Fibroblast of lung (primary cell): ENCODE results near the gene LYPLA2. TPM values are rescaled to one million over a fixed set of nuclear protein-coding genes. Genes with fewer than 3 reads are reported as not detected.

Source experiments
- DNase-seq, 2 donors: peaks; one replicate each; pipeline versions ENCODE4 v3.0.0 to v3.0.0-alpha.2; 2010; ENCODE audit warnings: low read depth in 2 of 2
- H2AFZ ChIP-seq: 2 replicates; pipeline ENCODE4 v1.5.1; 2012; ENCODE audit warnings: low read length, control low read depth, inconsistent platforms
- H3K27ac ChIP-seq: 2 replicates; pipeline ENCODE4 v1.5.1; 2011; ENCODE audit warnings: low read length, control low read depth; ENCODE audit not compliant: insufficient read depth
- H3K27me3 ChIP-seq: 2 replicates; pipeline ENCODE4 v1.5.1; 2011; ENCODE audit warnings: mild to moderate bottlenecking, low read length; ENCODE audit not compliant: control insufficient read depth, insufficient read depth
- H3K36me3 ChIP-seq: 2 replicates; pipeline ENCODE4 v1.5.1; 2011; ENCODE audit warnings: low read length; ENCODE audit not compliant: control insufficient read depth, insufficient read depth
- H3K4me1 ChIP-seq: 2 replicates; pipeline ENCODE4 v1.5.1; 2011; ENCODE audit warnings: low read length; ENCODE audit not compliant: control insufficient read depth, insufficient read depth; ENCODE audit errors: extremely low read depth
- H3K4me2 ChIP-seq: 2 replicates; pipeline ENCODE4 v1.5.1; 2011; ENCODE audit warnings: low read length, control low read depth; ENCODE audit not compliant: insufficient read depth; ENCODE audit errors: extremely low read depth
- H3K4me3 ChIP-seq, 4 experiments: fragments of 200-600 bp in 1 of 4; sonication (generic) in 1 of 4; replicated peaks in 1 of 4; 2 replicates each; pipeline ENCODE4 v1.5.1; 2011 to 2016; ENCODE audit warnings: low read length in 4 of 4, low read depth in 3 of 4, mild to moderate bottlenecking in 3 of 4, control low read depth in 2 of 4, inconsistent platforms in 1 of 4, mixed read lengths in 1 of 4; ENCODE audit not compliant: insufficient read depth in 1 of 4; ENCODE audit errors: control extremely low read depth in 1 of 4
- H3K79me2 ChIP-seq: 2 replicates; pipeline ENCODE4 v1.5.1; 2012; ENCODE audit warnings: mild to moderate bottlenecking, low read length, inconsistent platforms; ENCODE audit not compliant: control insufficient read depth, insufficient read depth
- H3K9ac ChIP-seq: 2 replicates; pipeline ENCODE4 v1.5.1; 2011; ENCODE audit warnings: mild to moderate bottlenecking, low read length, control low read depth; ENCODE audit not compliant: insufficient read depth
- H3K9me3 ChIP-seq: 2 replicates; pipeline ENCODE4 v1.5.1; 2012; ENCODE audit warnings: low read depth, low read length; ENCODE audit not compliant: control insufficient read depth, insufficient read depth
- H4K20me1 ChIP-seq: 2 replicates; pipeline ENCODE4 v1.5.1; 2011; ENCODE audit warnings: low read length; ENCODE audit not compliant: control insufficient read depth, insufficient read depth; ENCODE audit errors: extremely low read depth
- EZH2 ChIP-seq: IDR thresholded peaks from 2 replicates; pipeline ENCODE4 v1.5.1; 2012; ENCODE audit warnings: low read length, control low read depth, mild to moderate bottlenecking; ENCODE audit errors: missing control alignments
- polyA plus RNA-seq, 2 donors: library from polyadenylated mRNA; depleted of rRNA in 1 of 2; stranded (reverse) in 1 of 2; unstranded in 1 of 2; fragments of >200 nt; gene quantifications; 2 replicates each; pipeline ENCODE4 v1.2.1, GENCODE V29; 2011 to 2012; ENCODE audit warnings: missing spikeins in 1 of 2
- total RNA-seq: library from RNA; depleted of rRNA; stranded (reverse); fragments of >200 nt; gene quantifications from 2 replicates; pipeline ENCODE4 v1.2.1, GENCODE V29; 2014
- TF ChIP-seq, protein P1 (sequence below), 2 donors: IDR thresholded peaks in 1 of 2; conservative IDR thresholded peaks in 1 of 2; 1 replicate in 1 of 2; 2 replicates in 1 of 2; pipeline ENCODE4 v1.5.1; 2011 to 2012; ENCODE audit warnings: low read length in 2 of 2, control low read depth in 1 of 2, inconsistent platforms in 1 of 2, low read depth in 1 of 2, mild to moderate bottlenecking in 1 of 2

LYPLA2 gene
- total and polyA plus RNA-seq, 2 donors (not counting 1 experiment from before 2014, with no cell fraction given) = 20.4 to 29.2 TPM

DNA sequence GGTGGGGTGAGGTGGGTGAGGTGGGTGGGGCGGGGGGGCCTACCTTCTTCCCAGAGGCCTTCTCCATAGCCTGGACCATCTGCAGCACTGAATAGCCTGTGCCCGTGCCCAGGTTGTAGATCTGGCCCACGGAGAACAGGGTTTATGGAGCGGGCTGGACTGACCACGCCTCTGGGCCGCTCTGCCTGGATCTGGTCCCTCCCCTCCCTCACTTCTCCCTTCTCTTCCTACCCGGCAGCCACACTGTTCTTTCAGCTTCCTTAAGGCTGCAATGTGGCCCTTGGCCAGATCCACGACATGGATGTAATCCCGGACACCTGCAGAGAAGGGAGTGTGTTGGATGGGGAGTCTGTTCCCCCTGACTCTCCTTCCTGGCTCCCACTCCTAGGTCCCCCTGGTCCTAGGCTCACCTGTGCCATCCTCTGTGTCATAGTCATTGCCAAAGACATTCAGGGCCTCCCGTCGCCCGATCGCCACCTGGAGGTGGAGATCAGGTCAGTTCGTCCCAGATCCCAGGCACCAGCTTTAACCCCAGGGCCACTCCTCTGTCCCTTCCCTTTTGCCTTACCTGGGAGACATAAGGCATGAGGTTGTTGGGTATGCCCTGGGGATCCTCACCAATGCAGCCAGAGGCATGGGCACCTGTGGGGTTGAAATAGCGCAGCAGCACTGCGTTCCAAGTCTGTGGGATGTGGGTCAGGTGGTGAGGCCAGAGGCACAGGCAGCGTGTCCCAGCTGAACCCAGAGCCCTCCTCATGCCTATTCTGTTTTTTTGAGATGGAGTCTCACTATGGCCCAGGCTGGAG, 5.7 kb downstream of the LYPLA2 start:
- Histone ChIP-seq H4K20me1 (no peaks in the 10 kb centered on the region), H3K9ac (no peak overlapping the region), H3K36me3 (peaks cover 14% of the 10 kb centered on the region), H3K27me3 (no peaks in the 10 kb centered on the region), H3K79me2 (peaks cover 13% of the 10 kb centered on the region), H3K4me3 (no peak overlapping the region), H2AFZ (no peak overlapping the region), H3K4me2 (no peak overlapping the region), H3K9me3 (no peaks in the 10 kb centered on the region), H3K27ac (no peak overlapping the region), H3K4me1 (peaks cover 13% of the 10 kb centered on the region)
- no peak for DNase-seq
- TF ChIP-seq EZH2 = no peak
- TF ChIP-seq, protein P1, sequence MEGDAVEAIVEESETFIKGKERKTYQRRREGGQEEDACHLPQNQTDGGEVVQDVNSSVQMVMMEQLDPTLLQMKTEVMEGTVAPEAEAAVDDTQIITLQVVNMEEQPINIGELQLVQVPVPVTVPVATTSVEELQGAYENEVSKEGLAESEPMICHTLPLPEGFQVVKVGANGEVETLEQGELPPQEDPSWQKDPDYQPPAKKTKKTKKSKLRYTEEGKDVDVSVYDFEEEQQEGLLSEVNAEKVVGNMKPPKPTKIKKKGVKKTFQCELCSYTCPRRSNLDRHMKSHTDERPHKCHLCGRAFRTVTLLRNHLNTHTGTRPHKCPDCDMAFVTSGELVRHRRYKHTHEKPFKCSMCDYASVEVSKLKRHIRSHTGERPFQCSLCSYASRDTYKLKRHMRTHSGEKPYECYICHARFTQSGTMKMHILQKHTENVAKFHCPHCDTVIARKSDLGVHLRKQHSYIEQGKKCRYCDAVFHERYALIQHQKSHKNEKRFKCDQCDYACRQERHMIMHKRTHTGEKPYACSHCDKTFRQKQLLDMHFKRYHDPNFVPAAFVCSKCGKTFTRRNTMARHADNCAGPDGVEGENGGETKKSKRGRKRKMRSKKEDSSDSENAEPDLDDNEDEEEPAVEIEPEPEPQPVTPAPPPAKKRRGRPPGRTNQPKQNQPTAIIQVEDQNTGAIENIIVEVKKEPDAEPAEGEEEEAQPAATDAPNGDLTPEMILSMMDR (conservative IDR thresholded peaks at IDR 0.05 in 1 of 2, IDR thresholded peaks at IDR 0.05 in 1 of 2; ENCODE audit: low read depth in 1 of 2, low read length in 2 of 2) = no peak

- TF ChIP-seq, protein P1 (conservative IDR thresholded peaks at IDR 0.05 in 1 of 2, IDR thresholded peaks at IDR 0.05 in 1 of 2; ENCODE audit: low read depth in 1 of 2, low read length in 2 of 2) = no peak
- no peak for TF ChIP-seq EZH2
- H3K9me3 ChIP-seq = no peaks in the 10 kb centered on the region
- peaks cover 8% of the 10 kb centered on the region for H3K4me1 ChIP-seq
- no peaks in the 10 kb centered on the region for H4K20me1 ChIP-seq
- no peak overlapping the region for H3K27ac ChIP-seq
- peaks cover 14% of the 10 kb centered on the region for H3K36me3 ChIP-seq
- H3K4me3 ChIP-seq = no peak overlapping the region
- peaks cover 4% of the 10 kb centered on the region for H3K79me2 ChIP-seq
- no peak for DNase-seq
- no peak overlapping the region for H2AFZ ChIP-seq
- no peak overlapping the region for H3K9ac ChIP-seq
- H3K27me3 ChIP-seq = no peaks in the 10 kb centered on the region
- no peak overlapping the region for H3K4me2 ChIP-seq
These were observed 6.8 kb downstream of the LYPLA2 start for GRCh38 chr1:23797478-23798448.

DNA sequence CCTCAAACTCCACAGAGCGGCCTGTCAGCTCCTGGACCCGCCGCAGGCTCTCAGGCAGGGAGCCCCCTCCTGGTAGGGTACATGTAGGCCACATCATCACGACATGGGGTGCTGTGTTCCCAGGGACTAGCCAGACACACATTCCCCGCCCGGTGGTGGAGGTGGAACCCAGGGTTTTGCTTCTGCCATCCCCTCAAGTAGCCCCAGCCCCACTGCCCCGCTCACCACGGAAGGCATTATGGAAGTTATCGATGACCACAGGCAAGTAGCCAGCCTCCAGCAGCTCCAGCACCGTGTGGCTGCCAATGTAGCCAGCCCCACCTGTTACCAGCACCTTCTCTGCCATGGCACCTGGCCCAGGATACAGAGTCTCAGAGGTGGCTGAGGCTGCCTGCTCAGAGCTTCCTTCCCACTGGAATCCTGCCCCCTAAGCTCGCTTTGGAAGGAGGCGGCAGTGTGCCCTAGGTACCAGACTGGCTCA, 7.8 kb downstream of the LYPLA2 start:
- no peaks in the 10 kb centered on the region for H4K20me1 ChIP-seq
- DNase-seq = no peak
- TF ChIP-seq EZH2 = no peak
- TF ChIP-seq, protein P1 (conservative IDR thresholded peaks at IDR 0.05 in 1 of 2, IDR thresholded peaks at IDR 0.05 in 1 of 2; ENCODE audit: low read depth in 1 of 2, low read length in 2 of 2) = no peak
- H3K9me3 ChIP-seq = no peaks in the 10 kb centered on the region
- peaks cover 8% of the 10 kb centered on the region for H3K4me1 ChIP-seq
- H3K79me2 ChIP-seq = no peaks in the 10 kb centered on the region
- H3K4me2 ChIP-seq = no peak overlapping the region
- H3K36me3 ChIP-seq = peaks cover 14% of the 10 kb centered on the region
- H3K27me3 ChIP-seq = no peaks in the 10 kb centered on the region
- H3K4me3 ChIP-seq = peak overlapping the region in 1 of 4 experiments; percentile 75
- peak overlapping the region; percentile 19 for H3K27ac ChIP-seq
- no peak overlapping the region for H3K9ac ChIP-seq
- no peak overlapping the region for H2AFZ ChIP-seq
